ENCODE measurements around the gene ZDHHC14.

ZDHHC14 gene

DNA sequence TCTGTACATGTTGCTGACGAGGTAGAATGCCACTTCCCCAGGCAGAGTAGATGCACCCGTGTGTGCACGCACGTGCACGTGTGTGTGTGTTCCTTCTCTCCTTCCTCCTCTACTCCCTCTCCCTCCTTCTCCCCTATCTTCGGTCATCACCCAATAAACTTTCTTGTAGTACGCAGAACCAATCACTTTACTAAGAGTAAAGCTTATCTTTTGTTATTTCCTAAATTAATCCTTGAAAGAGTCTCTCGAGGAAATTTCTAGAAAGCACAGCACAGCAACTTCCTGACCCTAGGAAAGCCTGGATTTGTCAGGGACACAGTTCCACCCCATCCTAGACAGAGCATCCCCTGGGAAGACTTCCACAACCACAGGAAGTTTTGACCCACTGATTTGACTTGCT, 166.1 kb downstream of the ZDHHC14 start:
- no peaks in the 10 kb centered on the region for H3K9me3 ChIP-seq (ENCODE audit: severe bottlenecking)
- H3K27ac ChIP-seq, result no peak overlapping the region
- no peak for DNase-seq
- H3K36me3 ChIP-seq, result peaks cover 6% of the 10 kb centered on the region
- TF ChIP-seq CTCF (IDR thresholded peaks at IDR 0.05; ENCODE audit: low read depth, low read length), result no peak
- no peak overlapping the region for H3K4me3 ChIP-seq (ENCODE audit: low read depth, low read length)
- H3K27me3 ChIP-seq (ENCODE audit: insufficient read depth, low read depth, severe bottlenecking), result no peaks in the 10 kb centered on the region

- Histone ChIP-seq H3K27me3 (ENCODE audit: insufficient read depth, low read depth, severe bottlenecking) (no peaks in the 10 kb centered on the region), H3K9me3 (ENCODE audit: severe bottlenecking) (no peaks in the 10 kb centered on the region), H3K27ac (no peak overlapping the region), H3K4me3 (ENCODE audit: low read depth, low read length) (no peak overlapping the region), H3K36me3 (peaks cover 5% of the 10 kb centered on the region)
- DNase-seq, result no peak
- TF ChIP-seq CTCF (IDR thresholded peaks at IDR 0.05; ENCODE audit: low read depth, low read length), result no peak
Observed at GRCh38 chr6:157548635-157549467, 167.9 kb downstream of the ZDHHC14 start.

DNA sequence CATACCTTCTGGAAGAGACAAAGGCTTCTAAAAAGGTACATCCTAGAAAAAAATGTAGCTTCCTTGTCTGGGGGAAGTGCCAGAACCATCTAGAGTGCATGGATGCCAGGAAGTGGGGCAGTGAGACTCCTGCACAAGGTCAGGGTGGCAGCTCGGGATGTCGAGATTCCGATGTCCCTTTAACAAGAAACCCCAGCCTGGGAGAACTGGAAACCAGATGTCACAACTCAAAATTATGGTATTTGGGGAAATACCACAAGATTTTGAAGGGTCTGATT, 168.4 kb downstream of the ZDHHC14 start:
- TF ChIP-seq CTCF (IDR thresholded peaks at IDR 0.05; ENCODE audit: low read depth, low read length), result no peak
- Histone ChIP-seq H3K27me3 (ENCODE audit: insufficient read depth, low read depth, severe bottlenecking) (no peaks in the 10 kb centered on the region), H3K9me3 (ENCODE audit: severe bottlenecking) (no peaks in the 10 kb centered on the region), H3K27ac (no peak overlapping the region), H3K36me3 (no peaks in the 10 kb centered on the region; the same call in none of the 2 replicates), H3K4me3 (ENCODE audit: low read depth, low read length) (no peak overlapping the region)
- DNase-seq, result no peak

DNA sequence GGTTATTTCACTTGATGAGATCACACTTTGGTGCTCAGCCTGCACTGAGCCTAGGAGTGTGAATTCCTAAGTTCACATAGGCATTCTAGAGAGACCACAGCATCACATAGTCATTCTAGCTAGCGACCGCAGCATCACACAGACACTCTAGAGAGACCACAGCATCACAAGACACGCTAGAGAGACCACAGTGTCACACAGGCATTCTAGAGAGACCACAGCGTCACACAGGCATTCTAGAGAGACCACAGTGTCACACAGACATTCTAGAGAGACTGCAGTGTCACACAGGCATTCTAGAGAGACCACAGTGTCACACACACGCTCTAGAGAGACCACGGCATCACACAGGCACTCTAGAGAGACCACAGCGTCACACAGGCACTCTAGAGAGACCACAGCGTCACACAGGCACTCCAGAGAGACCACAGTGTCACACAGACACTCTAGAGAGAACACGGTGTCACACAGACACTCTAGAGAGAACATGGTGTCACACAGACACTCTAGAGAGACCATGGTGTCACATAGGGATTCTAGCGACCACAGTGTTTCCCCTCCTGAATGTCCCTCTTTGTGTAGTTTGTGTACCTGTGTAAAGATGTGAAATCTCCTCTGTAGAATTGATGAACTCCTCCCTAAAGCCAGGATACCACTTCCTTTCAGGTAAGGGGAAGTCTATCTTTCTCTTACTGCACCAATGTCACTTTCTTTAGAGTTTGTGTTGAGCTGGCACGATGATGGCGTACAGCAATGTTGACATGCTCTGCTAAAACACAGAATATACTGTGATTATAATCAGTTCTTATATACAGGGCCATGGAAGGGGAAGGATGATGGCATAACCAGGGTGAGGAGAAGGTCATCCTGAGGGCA, 169.4 kb downstream of the ZDHHC14 start:
- Histone ChIP-seq H3K27ac (no peak overlapping the region), H3K36me3 (no peaks in the 10 kb centered on the region), H3K4me3 (ENCODE audit: low read depth, low read length) (no peak overlapping the region), H3K27me3 (ENCODE audit: insufficient read depth, low read depth, severe bottlenecking) (no peaks in the 10 kb centered on the region), H3K9me3 (ENCODE audit: severe bottlenecking) (no peaks in the 10 kb centered on the region)
- no peak for DNase-seq
- no peak for TF ChIP-seq CTCF (IDR thresholded peaks at IDR 0.05; ENCODE audit: low read depth, low read length)

- TF ChIP-seq CTCF (IDR thresholded peaks at IDR 0.05; ENCODE audit: low read depth, low read length), result no peak
- Histone ChIP-seq H3K36me3 (no peaks in the 10 kb centered on the region), H3K4me3 (ENCODE audit: low read depth, low read length) (no peak overlapping the region), H3K27me3 (ENCODE audit: insufficient read depth, low read depth, severe bottlenecking) (no peaks in the 10 kb centered on the region), H3K27ac (no peak overlapping the region), H3K9me3 (ENCODE audit: severe bottlenecking) (no peaks in the 10 kb centered on the region)
- DNase-seq, result no peak
Observed at GRCh38 chr6:157551041-157551832, 170.2 kb downstream of the ZDHHC14 start.
